NCI-H2081 treated with DMSO at 0.1 percent for 48 hours (cell line): ENCODE data around the gene RNF4.
A peak's percentile ranks its signal among the peaks of the same experiment; 100 is the strongest.
"Not testable (repeated sequence)": the region's sequence is repeated elsewhere in the genome, so short reads cannot be mapped to it uniquely, and the experiment has no call there.

Experiments
- DNase-seq: peaks from one replicate; lab custom pipeline; 2025; lab: John Stamatoyannopoulos, UW

RNF4 gene, protein sequence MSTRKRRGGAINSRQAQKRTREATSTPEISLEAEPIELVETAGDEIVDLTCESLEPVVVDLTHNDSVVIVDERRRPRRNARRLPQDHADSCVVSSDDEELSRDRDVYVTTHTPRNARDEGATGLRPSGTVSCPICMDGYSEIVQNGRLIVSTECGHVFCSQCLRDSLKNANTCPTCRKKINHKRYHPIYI

DNA sequence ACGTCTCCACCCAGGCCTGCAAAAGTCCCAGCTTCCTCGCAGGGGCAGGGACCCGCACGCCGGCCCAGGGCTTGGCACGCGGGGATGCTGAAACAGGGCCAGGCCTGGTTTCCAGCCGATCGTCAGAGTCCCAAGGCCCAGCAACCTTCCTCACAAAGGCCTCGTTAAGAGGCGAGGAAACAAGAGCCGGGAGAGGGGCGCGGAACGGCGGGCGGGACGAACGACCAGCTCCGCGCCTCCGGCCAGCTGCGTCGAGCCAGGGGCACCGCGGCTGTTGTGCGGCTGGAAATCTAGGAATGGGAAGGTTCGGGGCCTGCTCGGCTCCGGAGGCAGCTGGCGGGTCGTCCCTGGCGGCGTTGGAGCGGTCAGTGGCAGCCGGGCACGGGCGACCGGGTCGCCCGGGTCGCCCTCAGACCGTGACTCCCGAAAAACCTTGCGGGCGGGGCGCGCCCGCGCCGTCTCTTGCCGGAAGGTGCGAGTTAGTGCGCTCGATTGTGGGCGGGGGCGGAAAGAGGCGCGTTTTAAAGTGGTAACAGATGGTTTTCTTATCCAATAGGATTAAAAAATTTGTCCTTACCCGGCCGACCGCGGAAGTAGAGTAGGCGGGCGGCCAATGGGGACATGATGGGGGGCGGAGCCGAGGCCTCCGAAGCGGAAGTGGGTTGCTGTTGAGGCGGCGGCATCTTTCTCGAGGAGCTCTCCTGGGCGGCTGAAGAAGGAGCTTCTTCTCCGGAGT lies at the start of gene RNF4:
TSS of gene RNF4 (plus strand) at position 651 of the 736 bp plus-strand sequence. CDS start 21,388 bp downstream, outside the sequence.
- peak; percentile 97 for DNase-seq

DNA sequence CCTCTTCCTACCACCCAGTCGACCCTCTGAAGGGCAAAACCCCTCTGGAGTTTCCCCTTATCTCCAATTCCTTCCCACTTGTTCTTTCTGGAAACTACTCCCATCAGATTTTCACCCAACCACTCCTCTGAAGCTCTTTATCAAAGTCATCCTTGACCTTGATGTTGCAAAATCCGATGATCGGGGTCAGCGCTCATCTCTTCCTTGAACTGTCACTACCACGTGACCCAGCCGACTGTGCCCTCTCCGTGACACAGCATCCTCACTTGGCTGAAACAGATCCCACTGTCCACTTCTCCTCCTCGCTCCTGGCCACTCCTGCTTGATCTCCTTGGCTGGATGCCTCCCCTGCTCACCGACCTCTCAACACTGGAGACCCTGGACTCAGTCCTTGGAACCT lies 49.1 kb upstream of the RNF4 start:
- DNase-seq: no peak

- DNase-seq: no peak
These were observed 47.0 kb upstream of the RNF4 start for GRCh38 chr4:2421928-2422327.

- DNase-seq: no peak
These were observed 45.8 kb upstream of the RNF4 start for GRCh38 chr4:2423066-2423465.

GRCh38 chr4:2423695-2424094 lies 45.2 kb upstream of the RNF4 start:
- no peak for DNase-seq

GRCh38 chr4:2424581-2424980 lies 44.3 kb upstream of the RNF4 start:
- DNase-seq: no peak

DNA sequence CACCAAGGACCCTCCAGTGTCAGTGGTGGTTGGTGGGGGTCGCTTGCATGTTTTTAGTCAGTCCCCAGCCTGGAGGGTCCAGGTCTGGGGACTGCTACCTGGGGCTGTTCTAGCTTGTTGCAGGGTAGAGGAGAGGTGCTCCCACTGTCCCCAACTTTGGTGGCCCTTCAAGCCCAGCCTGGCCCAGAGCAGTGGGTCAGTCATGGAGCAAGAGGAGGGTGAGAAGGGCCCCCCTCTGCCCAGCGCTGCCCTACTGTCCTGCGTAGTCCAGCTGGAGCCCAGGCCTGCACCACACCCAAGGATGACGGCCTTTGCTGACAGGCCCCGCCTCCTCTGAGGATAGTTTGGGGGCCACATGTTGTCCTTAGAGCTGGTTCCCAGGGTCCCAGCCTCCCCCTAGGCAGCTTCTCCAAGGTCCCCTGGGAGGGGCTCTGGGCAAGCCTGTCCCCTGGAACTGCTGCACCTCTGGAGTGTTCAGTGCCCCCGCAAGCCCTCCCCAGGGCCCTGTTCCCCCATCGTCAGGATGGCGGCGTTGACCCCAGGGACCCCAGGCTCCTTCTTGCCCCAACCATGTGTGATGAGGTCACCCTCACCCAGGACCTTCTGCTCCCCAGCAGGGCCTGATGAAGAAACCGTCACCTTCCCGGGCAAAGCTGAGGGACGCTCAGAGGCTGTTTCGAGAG lies 43.4 kb upstream of the RNF4 start:
- DNase-seq: no peak

DNA sequence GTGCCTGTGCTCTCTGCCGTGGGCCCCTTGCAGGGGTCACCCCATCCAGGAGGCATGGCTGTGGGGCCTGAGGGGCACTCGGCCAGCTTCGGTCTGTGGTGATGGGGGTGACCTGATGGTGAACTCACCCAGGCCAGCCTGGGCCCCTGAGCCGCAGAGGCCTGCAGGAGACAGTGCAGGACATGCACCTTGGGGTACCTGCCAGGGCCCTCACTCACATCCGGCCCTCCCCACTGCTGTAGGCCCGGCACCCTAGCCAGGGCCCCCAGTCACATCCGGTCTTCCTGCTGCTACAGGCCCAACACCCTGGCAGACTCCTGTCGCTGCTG lies 42.9 kb upstream of the RNF4 start:
- no peak for DNase-seq

- DNase-seq: no peak
These were observed 42.1 kb upstream of the RNF4 start for GRCh38 chr4:2426711-2427275.

GRCh38 chr4:2427383-2428334 lies 41.2 kb upstream of the RNF4 start:
- DNase-seq: no peak

- DNase-seq: no peak
These were observed 40.3 kb upstream of the RNF4 start for GRCh38 chr4:2428496-2429213.

- DNase-seq: not testable (repeated sequence)
These were observed 38.8 kb upstream of the RNF4 start for GRCh38 chr4:2429945-2430757.

DNA sequence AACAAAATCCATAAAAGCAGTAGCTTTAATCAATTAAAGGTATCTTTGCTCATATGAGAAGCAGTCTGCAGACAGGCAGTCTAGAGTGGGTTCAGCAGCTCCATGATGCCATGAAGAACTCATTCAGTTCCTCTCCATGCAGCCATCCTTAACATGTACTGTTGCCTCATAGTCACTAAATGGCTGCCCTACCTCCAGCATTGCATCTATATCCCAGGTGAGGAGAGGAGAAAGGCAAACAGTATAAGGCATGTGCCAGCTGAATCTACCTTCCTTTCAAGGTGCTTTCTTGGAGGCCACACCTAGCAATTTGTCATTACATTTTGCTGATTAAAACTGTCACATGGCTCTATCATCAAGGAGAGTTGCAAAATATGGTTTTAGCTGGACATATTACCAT lies 36.9 kb upstream of the RNF4 start:
- DNase-seq: no peak

DNA sequence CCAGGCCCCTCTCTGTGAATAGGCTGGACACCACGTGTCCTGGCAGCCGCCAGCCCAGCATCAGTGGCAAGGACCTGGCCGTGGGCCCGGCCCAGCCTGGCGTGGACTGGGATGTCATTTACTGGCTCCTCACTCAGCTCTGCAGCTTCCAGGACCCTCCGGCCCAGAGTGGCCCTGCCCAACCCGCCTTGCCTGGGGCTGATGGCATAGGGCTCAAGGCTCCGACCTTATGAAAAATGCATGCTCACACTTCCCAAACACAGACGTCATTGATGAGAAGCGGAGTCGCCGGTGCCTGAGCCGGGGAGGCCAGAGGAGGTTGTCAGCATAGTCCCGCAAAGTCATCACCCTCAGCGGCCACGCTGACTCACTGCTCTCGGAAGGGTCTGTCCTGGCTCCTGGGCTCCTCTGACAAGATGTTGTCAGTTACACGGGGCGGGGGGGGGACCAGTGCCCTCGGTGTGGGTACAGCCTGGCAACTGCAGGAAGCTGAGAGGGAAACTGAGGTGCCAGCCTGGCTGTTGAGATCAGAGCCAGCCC lies 35.8 kb upstream of the RNF4 start:
- DNase-seq: no peak

DNA sequence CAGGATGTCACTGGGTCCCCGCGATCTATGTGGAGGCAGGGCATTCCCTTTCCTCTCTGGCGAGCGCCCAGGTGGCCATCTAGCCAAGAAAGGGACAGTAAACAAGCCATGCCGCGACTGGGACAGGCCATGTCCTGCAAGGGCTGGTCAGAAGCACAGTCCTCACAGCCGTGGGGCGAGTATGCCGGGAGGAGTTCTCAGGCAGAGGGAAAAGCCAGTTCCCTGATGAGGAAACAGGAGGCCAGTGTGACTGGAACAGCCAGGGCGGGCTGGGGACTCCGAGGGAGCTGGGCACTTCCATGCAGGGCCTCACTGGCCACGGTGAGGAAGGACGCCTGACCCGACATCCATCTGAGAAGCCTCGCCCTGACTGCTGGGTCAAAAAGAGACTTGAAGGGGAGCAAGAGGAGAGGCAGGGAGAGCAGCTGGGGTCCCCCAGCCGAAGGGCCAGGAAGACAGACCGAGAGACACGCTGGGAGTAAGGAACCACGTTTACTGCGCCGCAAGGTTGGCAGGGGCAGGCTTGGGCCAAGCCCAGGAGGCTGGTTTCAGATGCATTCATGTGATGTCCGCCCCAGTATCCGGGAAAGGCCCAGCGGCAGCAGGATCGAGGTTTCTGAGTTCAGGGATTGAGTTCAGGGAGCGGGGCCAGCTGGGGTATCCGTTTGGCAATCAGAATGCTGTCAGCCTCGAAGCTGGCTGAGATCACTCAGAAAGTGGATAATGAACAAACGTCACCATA lies 35.1 kb upstream of the RNF4 start:
- DNase-seq: no peak

DNA sequence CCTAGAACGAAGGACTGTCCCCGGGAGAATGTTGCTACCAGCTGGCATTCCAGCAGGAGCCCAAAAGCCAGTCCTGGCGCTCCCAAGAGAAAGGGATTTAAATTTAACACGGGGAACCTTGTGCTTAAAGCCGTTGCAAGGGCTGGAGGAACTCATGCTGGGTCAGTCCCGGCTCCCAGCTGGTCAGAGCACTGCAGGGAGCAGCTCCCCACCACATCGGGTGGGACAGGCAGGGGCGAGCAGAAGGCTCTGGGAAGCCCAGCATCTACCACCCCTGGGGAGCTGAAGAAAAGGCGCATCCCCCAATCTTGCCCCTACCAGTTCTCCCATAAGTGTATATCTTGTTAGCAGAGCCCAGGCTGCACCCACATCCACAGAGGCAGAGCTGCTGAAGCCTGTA lies 34.5 kb upstream of the RNF4 start:
- no peak for DNase-seq

DNA sequence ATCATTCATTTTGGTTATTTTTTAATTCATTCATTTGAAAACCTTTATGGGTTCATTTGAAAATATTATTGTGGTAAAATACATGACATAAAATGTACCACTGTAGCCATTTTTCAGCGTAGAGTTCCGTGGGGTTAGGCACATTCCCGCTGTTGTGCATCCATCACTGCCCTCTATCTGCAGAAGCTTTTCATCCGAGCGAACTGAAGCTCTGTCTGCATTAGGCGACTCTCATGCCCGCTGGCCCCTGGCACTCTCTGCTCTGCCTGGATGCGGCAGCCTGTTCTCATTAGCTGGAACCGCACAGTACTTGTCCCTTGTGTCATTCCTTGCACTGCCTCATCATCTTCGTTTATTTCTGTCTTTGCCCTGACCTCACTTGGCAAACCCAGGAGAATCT lies 32.6 kb upstream of the RNF4 start:
- DNase-seq: no peak

GRCh38 chr4:2436761-2437474 lies 32.0 kb upstream of the RNF4 start:
- DNase-seq: no peak
